Kidney epithelial cell (primary cell): ENCODE measurements around the gene SOAT1. TPM values are rescaled to one million over a fixed set of nuclear protein-coding genes. Genes with fewer than 3 reads are reported as not detected.
"Not testable (repeated sequence)": the region's sequence is repeated elsewhere in the genome, so short reads cannot be mapped to it uniquely, and the experiment has no call there.

ENCODE experiments used
- DNase-seq: peaks from one replicate; pipeline ENCODE4 v3.0.0-alpha.2; 2010; ENCODE audit warnings: low read depth
- H3K27me3 ChIP-seq: 2 replicates; pipeline ENCODE4 v1.6.0; 2011; ENCODE audit warnings: low read length; ENCODE audit not compliant: control insufficient read depth, insufficient read depth
- H3K36me3 ChIP-seq: 2 replicates; pipeline ENCODE4 v1.5.1; 2011; ENCODE audit warnings: low read length; ENCODE audit not compliant: control insufficient read depth, insufficient read depth
- H3K4me3 ChIP-seq: 2 replicates; pipeline ENCODE4 v1.5.1; 2011; ENCODE audit warnings: low read depth, mild to moderate bottlenecking, control low read depth, low read length
- total RNA-seq: library from RNA; depleted of rRNA; stranded (reverse); fragments of >200 nt; gene quantifications from 2 replicates; pipeline ENCODE4 v1.2.3, GENCODE V29; 2015
- TF ChIP-seq, protein P1 (sequence below): IDR thresholded peaks from 2 replicates; pipeline ENCODE4 v1.5.1; 2011; ENCODE audit warnings: mild to moderate bottlenecking, moderate library complexity, low read length, control low read depth, inconsistent platforms; ENCODE audit not compliant: insufficient read depth, poor library complexity, severe bottlenecking

SOAT1 gene
- total RNA-seq, 1 donor from 2014 or later, result 38.1 TPM

DNA sequence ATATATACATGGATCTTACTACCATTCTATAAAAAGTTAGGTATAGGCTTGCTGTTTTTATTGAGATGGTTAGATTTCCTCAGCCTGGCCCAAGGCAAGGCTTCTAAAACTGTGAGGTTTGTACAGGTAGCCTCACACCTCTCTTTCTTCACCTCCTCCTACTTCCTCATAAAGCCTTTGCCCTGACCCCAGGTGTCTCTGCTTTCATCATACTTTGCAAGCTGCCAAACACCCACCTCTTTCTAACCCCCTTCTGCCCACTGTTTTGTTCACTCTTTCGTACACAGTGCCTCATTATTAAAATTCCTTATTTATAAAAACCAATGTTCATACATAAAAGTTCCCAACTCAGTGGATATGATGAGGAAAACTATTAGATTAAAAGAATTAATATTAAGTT, 31.4 kb upstream of the SOAT1 start:
- H3K36me3 ChIP-seq, result no peaks in the 10 kb centered on the region
- no peaks in the 10 kb centered on the region for H3K27me3 ChIP-seq
- TF ChIP-seq, protein P1, sequence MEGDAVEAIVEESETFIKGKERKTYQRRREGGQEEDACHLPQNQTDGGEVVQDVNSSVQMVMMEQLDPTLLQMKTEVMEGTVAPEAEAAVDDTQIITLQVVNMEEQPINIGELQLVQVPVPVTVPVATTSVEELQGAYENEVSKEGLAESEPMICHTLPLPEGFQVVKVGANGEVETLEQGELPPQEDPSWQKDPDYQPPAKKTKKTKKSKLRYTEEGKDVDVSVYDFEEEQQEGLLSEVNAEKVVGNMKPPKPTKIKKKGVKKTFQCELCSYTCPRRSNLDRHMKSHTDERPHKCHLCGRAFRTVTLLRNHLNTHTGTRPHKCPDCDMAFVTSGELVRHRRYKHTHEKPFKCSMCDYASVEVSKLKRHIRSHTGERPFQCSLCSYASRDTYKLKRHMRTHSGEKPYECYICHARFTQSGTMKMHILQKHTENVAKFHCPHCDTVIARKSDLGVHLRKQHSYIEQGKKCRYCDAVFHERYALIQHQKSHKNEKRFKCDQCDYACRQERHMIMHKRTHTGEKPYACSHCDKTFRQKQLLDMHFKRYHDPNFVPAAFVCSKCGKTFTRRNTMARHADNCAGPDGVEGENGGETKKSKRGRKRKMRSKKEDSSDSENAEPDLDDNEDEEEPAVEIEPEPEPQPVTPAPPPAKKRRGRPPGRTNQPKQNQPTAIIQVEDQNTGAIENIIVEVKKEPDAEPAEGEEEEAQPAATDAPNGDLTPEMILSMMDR, result no peak
- no peak for DNase-seq
- no peak overlapping the region for H3K4me3 ChIP-seq

DNA sequence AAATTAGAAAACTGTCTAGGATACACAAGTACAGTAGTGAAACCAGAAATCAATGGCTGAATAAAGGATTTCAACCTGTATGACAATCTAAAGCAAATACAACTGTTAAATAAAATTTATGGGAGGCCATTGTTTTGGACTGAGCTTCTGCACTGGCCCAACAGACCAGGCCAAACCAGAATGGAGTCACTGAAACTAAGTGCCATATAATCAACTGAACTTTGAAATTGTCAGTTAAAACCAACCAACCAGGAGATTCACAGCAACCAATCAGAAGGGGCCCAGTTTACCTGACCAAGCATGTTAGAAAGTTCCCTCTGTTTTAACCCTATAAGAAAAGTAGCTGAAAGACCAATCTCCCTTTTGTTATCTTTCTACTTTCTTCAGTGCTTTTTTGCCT, 30.5 kb upstream of the SOAT1 start:
- H3K36me3 ChIP-seq, result no peaks in the 10 kb centered on the region
- TF ChIP-seq, protein P1, result no peak
- no peak for DNase-seq
- H3K4me3 ChIP-seq, result no peak overlapping the region
- no peaks in the 10 kb centered on the region for H3K27me3 ChIP-seq

DNA sequence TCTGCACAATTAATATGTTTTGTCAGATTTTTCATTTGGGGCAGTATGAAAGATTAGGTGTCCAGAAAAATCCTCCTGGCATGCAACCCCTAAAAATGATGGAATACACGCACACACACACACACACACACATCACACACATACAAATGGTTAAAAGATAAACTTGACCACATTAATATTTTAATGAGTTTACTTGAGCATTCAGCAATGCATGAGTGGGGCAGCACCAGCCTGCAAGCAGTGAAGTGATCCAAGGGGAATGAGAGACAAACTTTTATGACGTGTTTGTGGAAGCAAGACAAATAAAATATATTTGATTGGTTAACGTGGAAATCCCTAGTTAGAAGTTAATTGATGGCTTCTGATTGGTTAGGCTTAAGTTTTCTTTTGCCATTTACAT, 29.1 kb upstream of the SOAT1 start:
- TF ChIP-seq, protein P1, result no peak
- Histone ChIP-seq H3K4me3 (no peak overlapping the region), H3K27me3 (no peaks in the 10 kb centered on the region), H3K36me3 (no peaks in the 10 kb centered on the region)
- DNase-seq, result no peak

DNA sequence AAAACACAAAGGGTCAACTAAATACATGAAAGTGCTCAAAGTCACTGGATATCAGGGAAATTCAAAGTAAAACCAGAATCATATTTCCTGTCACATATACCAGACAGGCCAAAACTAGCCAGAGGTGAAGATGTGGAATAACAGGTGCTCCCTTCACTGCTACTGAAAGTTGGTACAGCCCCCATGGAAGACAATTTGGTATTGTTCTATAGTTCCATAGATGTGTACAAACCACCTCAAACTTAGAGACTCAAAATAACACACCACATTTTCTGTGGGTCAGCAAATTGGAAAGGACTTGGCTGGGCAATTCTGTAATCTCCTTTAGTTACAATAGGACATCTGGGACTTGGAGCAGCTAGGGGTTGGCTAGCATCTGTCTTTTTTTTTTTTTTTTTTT, 24.5 kb upstream of the SOAT1 start:
- TF ChIP-seq, protein P1, result no peak
- H3K4me3 ChIP-seq, result no peak overlapping the region
- DNase-seq, result no peak
- H3K27me3 ChIP-seq, result no peaks in the 10 kb centered on the region
- no peaks in the 10 kb centered on the region for H3K36me3 ChIP-seq

DNA sequence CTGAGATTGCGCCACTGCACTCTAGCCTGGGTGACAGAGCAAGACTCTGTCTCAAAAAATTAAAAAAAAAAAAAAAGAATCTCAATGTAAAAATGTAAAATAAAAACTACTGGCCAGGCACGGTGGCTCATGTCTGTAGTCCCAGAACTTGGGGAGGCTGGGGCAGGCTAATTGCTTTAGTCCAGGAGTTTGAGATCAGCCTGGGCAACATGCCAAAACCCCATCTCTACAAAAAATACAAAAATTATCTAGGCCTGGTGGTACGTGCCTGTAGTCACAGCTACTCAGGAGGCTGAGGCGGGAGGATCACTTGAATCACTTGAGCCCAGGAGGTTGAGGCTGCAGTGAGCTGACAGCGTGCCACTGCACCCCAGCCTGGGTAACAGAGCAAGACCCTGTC, 19.2 kb upstream of the SOAT1 start:
- H3K36me3 ChIP-seq, DNase-seq: not testable (repeated sequence)

DNA sequence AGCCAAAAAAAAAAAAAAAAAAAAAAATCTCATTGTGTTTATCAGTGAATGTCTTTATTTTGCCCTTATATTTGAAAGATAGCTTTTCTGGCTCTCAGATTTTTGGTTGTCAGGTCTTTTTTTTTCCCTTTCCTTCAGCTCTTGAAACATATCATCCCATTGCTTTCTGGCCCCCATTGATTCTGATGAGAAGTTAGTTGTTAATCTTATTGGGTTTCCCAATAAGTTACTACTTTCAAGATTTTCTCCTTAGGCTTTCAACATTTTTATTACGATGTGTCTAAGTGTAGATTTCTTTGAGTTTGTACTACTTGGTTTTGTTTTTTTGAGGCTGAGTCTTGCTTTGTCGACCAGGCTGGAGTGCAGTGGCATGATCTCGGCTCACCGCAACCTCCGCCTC, 14.7 kb upstream of the SOAT1 start:
- Histone ChIP-seq H3K27me3 (no peaks in the 10 kb centered on the region), H3K36me3 (no peaks in the 10 kb centered on the region), H3K4me3 (no peak overlapping the region)
- no peak for DNase-seq
- TF ChIP-seq, protein P1, result no peak

More for the DNA sequence above, 19.2 kb upstream of the SOAT1 start:
- H3K4me3 ChIP-seq, H3K27me3 ChIP-seq: not testable (repeated sequence)

DNA sequence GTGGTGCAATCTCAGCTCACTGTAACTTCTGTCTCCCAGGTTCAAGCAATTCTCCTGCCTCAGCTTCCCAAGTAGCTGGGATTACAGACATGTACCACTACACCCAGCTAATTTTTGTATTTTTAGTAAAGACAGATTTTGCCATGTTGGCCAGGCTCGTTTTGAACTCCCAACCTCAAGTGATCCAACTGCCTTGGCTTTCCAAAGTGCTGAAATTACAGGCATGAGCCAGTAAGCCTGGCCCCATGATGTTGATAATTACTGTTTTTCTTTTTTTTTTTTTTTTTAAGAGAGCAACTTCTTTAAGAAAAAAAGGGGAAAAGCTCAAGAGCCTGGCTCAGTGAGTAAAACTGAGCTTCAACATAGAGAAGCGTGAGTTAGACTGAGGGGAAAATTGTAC, 9.6 kb upstream of the SOAT1 start:
- TF ChIP-seq, protein P1, result no peak
- Histone ChIP-seq H3K36me3 (no peaks in the 10 kb centered on the region), H3K27me3 (no peaks in the 10 kb centered on the region), H3K4me3 (no peak overlapping the region)
- DNase-seq, result no peak
